ENCODE measurements around the gene KDM4C.

The KDM4C gene

GRCh38 chr9:7097785-7098752 lies 340.3 kb downstream of the KDM4C start:
- no peak for DNase-seq (ENCODE audit: low read depth in 2 of 2)

- DNase-seq (ENCODE audit: low read depth in 2 of 2), result no peak
Observed at GRCh38 chr9:7103367-7103766, 345.6 kb downstream of the KDM4C start.

- no peak for DNase-seq (ENCODE audit: low read depth in 2 of 2)
Observed at GRCh38 chr9:7103771-7104170, 346.0 kb downstream of the KDM4C start.

DNA sequence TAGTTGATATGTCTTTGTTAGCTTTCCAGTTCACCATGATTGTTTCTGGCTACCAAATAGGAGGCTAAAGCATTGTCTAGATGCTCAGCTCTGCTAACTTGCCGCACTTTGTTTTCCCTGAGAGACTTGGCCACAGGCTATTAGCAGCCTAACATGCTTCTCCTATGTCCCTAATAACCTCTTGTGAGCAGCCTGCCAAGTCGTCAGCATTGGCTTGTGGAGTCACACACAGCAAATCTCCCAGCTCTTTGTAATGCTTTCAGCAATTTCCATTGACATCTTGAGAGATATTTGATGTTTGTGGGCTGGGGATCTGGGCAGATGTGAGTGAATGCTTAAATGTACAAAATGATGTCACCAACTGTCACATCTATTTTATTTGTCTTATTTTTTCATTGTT lies 346.9 kb downstream of the KDM4C start:
- no peak for DNase-seq (ENCODE audit: low read depth in 2 of 2)

- no peak for DNase-seq (ENCODE audit: low read depth in 2 of 2)
Observed at GRCh38 chr9:7105095-7105494, 347.3 kb downstream of the KDM4C start.

DNA sequence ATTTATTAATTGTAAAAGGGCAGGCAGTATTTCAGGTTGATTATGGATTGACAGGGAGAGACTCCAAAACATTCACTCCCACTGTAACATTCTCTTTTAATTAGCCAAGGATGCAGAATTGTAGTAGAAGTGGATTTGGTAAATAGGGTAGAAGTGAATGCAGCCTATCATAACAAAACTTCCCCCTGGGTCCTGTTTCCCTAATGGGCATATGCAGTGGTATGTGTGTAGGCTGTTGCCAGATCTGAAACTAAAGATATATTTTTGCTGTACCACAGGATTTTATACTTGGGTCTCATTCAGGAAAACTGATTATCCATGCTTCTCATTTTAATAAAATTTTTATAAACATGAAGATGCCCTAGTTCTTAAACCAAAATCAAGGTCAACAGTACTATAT lies 351.2 kb downstream of the KDM4C start:
- DNase-seq (ENCODE audit: low read depth in 2 of 2), result no peak

DNA sequence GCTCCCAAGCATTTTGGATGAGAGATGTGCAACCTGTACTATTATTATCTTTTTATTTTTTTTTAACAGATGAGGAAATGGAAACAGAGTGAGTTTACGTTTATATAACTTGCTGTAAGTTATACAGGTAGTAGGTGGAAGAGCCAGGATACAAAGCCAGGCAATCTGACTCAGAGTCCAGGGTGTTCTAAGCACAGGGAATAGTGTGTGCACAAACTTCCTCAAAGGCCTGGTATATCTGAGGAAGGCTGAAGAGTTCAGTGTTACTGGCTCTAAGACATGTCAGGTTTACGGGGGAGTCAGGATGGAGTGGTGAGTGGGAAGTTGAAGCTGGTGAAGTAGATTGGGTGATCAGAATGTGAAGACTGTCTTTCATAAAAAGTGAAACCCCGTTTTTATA lies 353.6 kb downstream of the KDM4C start:
- DNase-seq (ENCODE audit: low read depth in 2 of 2), result no peak

GRCh38 chr9:7115606-7116005 lies 357.8 kb downstream of the KDM4C start:
- no peak for DNase-seq (ENCODE audit: low read depth in 2 of 2)

DNA sequence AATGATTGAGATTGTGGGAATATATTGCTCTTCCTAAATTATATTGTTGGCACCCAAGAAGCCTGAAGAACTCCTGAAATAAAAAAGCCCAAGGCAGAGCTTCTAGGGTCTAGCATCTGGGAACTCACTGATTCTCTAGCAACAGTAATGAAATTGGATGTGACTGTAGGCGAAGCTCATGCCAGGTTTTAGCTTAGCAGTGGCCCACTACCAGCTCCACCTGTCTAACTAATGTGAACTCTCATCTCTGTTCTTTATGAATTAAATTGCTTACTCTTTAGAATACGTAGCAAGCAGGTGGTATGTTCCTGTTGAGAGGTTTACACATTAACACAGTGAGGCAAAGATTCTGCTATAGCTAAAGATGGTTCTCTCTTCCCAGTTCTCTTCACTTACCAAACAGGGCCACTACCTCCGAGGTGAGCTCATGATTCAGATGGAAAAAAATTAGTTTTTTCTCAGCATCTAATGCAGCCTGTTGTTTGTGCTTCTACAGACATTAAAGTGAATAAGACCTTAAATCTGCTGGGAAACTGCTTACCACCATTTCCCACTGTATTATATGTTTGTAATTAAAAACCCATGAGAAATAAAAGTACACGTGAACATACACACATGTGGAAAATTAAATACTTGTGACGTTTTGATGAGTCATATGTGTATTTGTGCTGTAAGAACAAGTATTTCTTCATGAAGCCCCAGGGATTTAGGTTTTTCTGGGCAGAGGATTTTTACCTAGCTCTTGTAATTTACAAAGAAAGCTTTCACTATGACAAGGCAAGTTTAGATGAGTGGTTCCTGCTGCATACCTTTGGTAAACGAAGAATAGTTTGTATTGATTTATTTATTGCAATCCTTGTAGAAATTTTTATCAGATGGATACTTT lies 360.1 kb downstream of the KDM4C start:
- DNase-seq (ENCODE audit: low read depth in 2 of 2), result no peak

DNA sequence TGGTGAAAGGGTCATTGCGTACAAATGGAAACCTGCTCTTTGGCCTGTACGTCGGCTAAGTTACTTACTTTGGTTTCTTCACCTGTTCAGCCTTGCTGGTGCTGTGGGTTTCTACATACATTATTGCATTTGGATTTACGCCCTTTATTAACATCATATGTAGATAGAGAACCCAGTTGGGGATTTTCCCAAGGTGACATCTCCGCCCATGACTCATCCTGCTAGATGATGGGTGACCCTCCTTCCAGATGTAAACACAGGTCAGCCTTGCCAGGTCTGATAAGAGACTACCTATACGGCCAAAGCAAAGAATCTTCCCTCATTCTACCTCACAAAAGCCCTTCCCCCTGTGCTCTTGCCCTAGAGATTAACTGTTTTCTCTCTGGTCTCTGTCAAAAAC lies 360.9 kb downstream of the KDM4C start:
- no peak for DNase-seq (ENCODE audit: low read depth in 2 of 2)

- no peak for DNase-seq (ENCODE audit: low read depth in 2 of 2)
Observed at GRCh38 chr9:7119612-7120011, 361.8 kb downstream of the KDM4C start.

DNA sequence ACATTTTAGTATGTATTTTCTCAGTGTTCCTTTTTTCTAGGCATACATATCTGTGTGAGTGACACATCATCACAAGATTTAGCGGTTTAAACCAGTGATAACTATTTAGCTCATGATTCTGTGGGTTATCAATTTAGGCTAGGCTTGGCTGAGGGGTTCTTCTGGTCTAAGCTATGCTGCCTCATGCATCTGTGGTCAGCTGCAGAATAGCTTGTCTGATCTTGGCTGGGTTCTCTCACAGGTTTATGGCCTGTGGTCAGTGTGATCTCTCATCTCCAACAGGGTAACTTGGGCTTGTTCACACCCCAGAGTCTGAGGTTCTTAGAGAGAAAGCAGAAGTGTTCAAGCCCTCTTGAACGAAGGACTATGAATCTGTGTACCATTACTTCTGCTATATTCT lies 363.3 kb downstream of the KDM4C start:
- peak in 1 of 2 donors; percentile 2 for DNase-seq (ENCODE audit: low read depth in 2 of 2)

- DNase-seq (ENCODE audit: low read depth in 2 of 2), result no peak
Observed at GRCh38 chr9:7121664-7122063, 363.9 kb downstream of the KDM4C start.

DNA sequence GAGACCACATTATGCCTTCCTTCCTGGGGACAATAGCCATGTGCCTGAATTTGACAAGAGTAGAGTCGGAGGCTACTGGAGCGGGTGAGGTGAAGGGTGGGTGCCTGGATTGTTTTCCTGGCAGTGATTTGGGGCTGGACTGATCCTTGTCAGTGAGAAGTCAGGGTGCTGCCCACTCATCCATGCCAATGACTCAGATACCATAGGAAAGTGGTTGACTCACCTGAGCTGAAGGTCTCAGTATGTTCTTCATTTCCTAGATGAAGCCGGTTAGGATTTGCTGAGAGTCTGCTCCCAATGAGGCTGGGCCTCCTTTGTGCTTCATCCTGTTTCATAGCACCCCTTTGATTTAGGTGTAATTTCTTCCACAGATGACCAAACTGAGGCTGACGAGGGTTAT lies 366.0 kb downstream of the KDM4C start:
- DNase-seq (ENCODE audit: low read depth in 2 of 2), result no peak

DNA sequence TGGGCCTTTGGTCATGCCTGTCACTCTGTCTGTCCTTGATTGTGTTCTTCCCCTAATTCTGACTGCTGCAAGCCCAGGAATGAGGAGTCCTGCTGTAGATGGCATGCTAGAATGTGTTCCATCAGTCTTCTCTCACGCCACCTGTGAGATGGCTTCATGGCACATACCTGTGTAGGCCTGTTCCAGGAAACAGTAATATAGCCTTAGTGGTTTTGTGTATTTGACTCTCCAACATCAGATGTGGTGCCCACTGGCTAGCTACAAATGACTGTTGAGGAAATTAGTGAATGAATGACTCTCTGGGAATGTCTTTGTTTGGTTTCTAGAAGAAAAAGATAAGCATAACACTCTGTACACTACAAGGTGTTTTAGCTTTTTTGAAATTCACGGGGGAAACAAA lies 367.5 kb downstream of the KDM4C start:
- no peak for DNase-seq (ENCODE audit: low read depth in 2 of 2)

- DNase-seq (ENCODE audit: low read depth in 2 of 2), result no peak
Observed at GRCh38 chr9:7129391-7129790, 371.6 kb downstream of the KDM4C start.

DNA sequence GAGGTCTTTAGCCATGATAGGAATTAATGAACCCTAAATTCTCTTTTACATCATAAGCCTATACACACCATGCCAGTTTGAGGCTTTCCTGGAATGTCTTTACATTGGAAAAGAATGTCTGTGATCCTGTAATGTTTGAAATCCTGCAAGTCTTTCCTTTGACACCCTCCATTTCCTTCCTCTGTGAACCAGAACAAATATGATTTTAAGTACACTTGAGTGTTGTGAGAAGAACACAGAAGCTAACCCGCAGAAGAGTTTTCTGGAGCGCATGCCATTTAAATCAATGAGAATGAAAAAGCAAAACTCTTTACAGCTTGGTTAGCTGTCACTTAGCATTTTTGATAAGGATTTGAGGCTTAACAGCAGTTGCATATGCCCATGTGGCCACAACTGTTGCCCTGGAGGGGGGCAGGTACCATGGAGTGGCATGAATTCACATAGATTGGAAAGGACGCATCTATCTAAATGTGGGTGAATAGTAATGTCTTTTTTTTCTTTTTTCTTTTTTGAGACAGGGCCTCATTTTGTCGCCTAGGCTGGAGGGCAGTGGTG lies 372.6 kb downstream of the KDM4C start:
- no peak for DNase-seq (ENCODE audit: low read depth in 2 of 2)

GRCh38 chr9:7132605-7133004 lies 374.8 kb downstream of the KDM4C start:
- DNase-seq (ENCODE audit: low read depth in 2 of 2), result no peak

DNA sequence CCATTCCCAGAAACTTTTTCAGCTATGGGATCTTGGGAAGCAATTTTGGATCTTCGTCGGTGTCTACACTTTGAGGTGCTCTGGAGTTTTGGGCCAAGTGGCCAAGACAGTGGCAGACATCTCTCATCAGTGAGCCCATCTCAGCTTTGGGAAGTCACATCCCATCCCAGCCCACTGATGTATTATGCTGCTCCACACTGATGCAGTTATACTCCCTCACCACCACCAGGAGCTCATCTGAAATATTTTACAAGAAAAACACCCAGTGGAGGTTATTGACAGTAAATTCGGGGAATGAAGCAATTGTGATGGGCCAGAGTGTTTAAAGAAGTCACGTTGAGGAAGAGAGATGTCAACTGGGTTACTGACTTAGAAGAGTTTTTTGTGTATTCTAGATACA lies 378.0 kb downstream of the KDM4C start:
- DNase-seq (ENCODE audit: low read depth in 2 of 2), result no peak

GRCh38 chr9:7137040-7137439 lies 379.3 kb downstream of the KDM4C start:
- no peak for DNase-seq (ENCODE audit: low read depth in 2 of 2)

GRCh38 chr9:7137571-7137970 lies 379.8 kb downstream of the KDM4C start:
- DNase-seq (ENCODE audit: low read depth in 2 of 2), result no peak

GRCh38 chr9:7139886-7140285 lies 382.1 kb downstream of the KDM4C start:
- DNase-seq (ENCODE audit: low read depth in 2 of 2), result no peak

Data from stimulated activated CD8-positive, alpha-beta memory T cell treated with anti-CD3 and anti-CD28 coated beads, Interleukin-7, amount 100 ng/mL, for 1 hour (primary cell).